ENCODE measurements around the gene PIEZO1.
A peak's percentile ranks its signal among the peaks of the same experiment; 100 is the strongest.

Gene PIEZO1

GRCh38 chr16:88787579-88788314 is 2.7 kb upstream of the PIEZO1 start:
- in situ Hi-C loops (cut with MboI; ENCODE audit: low pct_unique_long_range_greater_than_20kb, low sequenced_read_pairs): no loop called here

GRCh38 chr16:88784856-88785105 is 239 bp downstream of the PIEZO1 start:
- in situ Hi-C loops (cut with MboI; ENCODE audit: low pct_unique_long_range_greater_than_20kb, low sequenced_read_pairs): no loop called here
- DNase-seq: no peak

More at GRCh38 chr16:88787579-88788314, 2.7 kb upstream of the PIEZO1 start:
- no peak for DNase-seq

- in situ Hi-C loops (cut with MboI; ENCODE audit: low pct_unique_long_range_greater_than_20kb, low sequenced_read_pairs): no loop called here
These were observed 755 bp downstream of the PIEZO1 start for GRCh38 chr16:88784074-88784855.

GRCh38 chr16:88783391-88784073 is 1.5 kb downstream of the PIEZO1 start:
- no peak for DNase-seq
- in situ Hi-C loops (cut with MboI; ENCODE audit: low pct_unique_long_range_greater_than_20kb, low sequenced_read_pairs): no loop called here

More at GRCh38 chr16:88784074-88784855, 755 bp downstream of the PIEZO1 start:
- peak; percentile 76 for DNase-seq

GRCh38 chr16:88782454-88783390 is 2.3 kb downstream of the PIEZO1 start:
- DNase-seq: no peak
- in situ Hi-C loops (cut with MboI; ENCODE audit: low pct_unique_long_range_greater_than_20kb, low sequenced_read_pairs): no loop called here

- in situ Hi-C loops (cut with MboI; ENCODE audit: low pct_unique_long_range_greater_than_20kb, low sequenced_read_pairs): no loop called here
- peak; percentile 31 for DNase-seq
These were observed 3.6 kb downstream of the PIEZO1 start for GRCh38 chr16:88781140-88782077.

- in situ Hi-C loops (cut with MboI; ENCODE audit: low pct_unique_long_range_greater_than_20kb, low sequenced_read_pairs): no loop called here
- no peak for DNase-seq
These were observed 4.6 kb downstream of the PIEZO1 start for GRCh38 chr16:88780142-88781062.

- no peak for DNase-seq
- in situ Hi-C loops (cut with MboI; ENCODE audit: low pct_unique_long_range_greater_than_20kb, low sequenced_read_pairs): no loop called here
These were observed 5.4 kb downstream of the PIEZO1 start for GRCh38 chr16:88779406-88780141.

- DNase-seq: no peak
- in situ Hi-C loops (cut with MboI; ENCODE audit: low pct_unique_long_range_greater_than_20kb, low sequenced_read_pairs): no loop called here
These were observed 6.4 kb downstream of the PIEZO1 start for GRCh38 chr16:88778541-88779065.

- DNase-seq: no peak
- in situ Hi-C loops (cut with MboI; ENCODE audit: low pct_unique_long_range_greater_than_20kb, low sequenced_read_pairs): no loop called here
These were observed 6.8 kb downstream of the PIEZO1 start for GRCh38 chr16:88778271-88778525.

GRCh38 chr16:88777471-88778270 is 7.3 kb downstream of the PIEZO1 start:
- in situ Hi-C loops (cut with MboI; ENCODE audit: low pct_unique_long_range_greater_than_20kb, low sequenced_read_pairs): no loop called here
- DNase-seq: no peak

- no peak for DNase-seq
- in situ Hi-C loops (cut with MboI; ENCODE audit: low pct_unique_long_range_greater_than_20kb, low sequenced_read_pairs): no loop called here
These were observed 9.2 kb downstream of the PIEZO1 start for GRCh38 chr16:88775825-88776224.

GRCh38 chr16:88774544-88775393 is 10.3 kb downstream of the PIEZO1 start:
- DNase-seq: no peak
- in situ Hi-C loops (cut with MboI; ENCODE audit: low pct_unique_long_range_greater_than_20kb, low sequenced_read_pairs): no loop called here

GRCh38 chr16:88773812-88774291 is 11.2 kb downstream of the PIEZO1 start:
- in situ Hi-C loops (cut with MboI; ENCODE audit: low pct_unique_long_range_greater_than_20kb, low sequenced_read_pairs): no loop called here
- no peak for DNase-seq

All from KBM-7 (cell line).